ENCODE data around the gene AP1B1.
"Not testable (repeated sequence)": the region's sequence is repeated elsewhere in the genome, so short reads cannot be mapped to it uniquely, and the experiment has no call there.

GRCh38 chr22:29418704-29419103, 30.3 kb upstream of the AP1B1 start:
- TF ChIP-seq ZSCAN18 (CRISPR knock-in tag; IDR thresholded peaks at IDR 0.05); CTCF (IDR thresholded peaks at IDR 0.05); HMGA2 (CRISPR knock-in tag; IDR thresholded peaks at IDR 0.05); USF1 (CRISPR knock-in tag; IDR thresholded peaks at IDR 0.05); E2F4 (CRISPR knock-in tag; IDR thresholded peaks at IDR 0.05; ENCODE audit: borderline replicate concordance, low read depth); NFE2L1 (CRISPR knock-in tag; IDR thresholded peaks at IDR 0.05); FOXJ3 (CRISPR knock-in tag; IDR thresholded peaks at IDR 0.05; ENCODE audit: borderline replicate concordance); ATF6 (CRISPR knock-in tag; IDR thresholded peaks at IDR 0.05); ZNF396 (CRISPR knock-in tag; IDR thresholded peaks at IDR 0.05; ENCODE audit: borderline replicate concordance); JUN (CRISPR knock-in tag; IDR thresholded peaks at IDR 0.05); PREB (CRISPR knock-in tag; IDR thresholded peaks at IDR 0.05; ENCODE audit: borderline replicate concordance); ARID4B (CRISPR knock-in tag; IDR thresholded peaks at IDR 0.05; ENCODE audit: borderline replicate concordance); MAX (CRISPR knock-in tag; IDR thresholded peaks at IDR 0.05); ZNF423 (CRISPR knock-in tag; IDR thresholded peaks at IDR 0.05): not testable (repeated sequence)
